Mammary epithelial cell (primary cell): ENCODE results near the gene RGS6.

Experiments used
- EZH2 ChIP-seq: IDR thresholded peaks from 2 replicates; pipeline ENCODE4 v1.6.1; 2012; ENCODE audit warnings: low read length, inconsistent platforms, borderline replicate concordance
- TF ChIP-seq, protein P1 (sequence below), 2 donors: IDR thresholded peaks in 1 of 2; conservative IDR thresholded peaks in 1 of 2; 2 replicates each; pipeline ENCODE4 v1.5.1; 2011 to 2012; ENCODE audit warnings: inconsistent platforms in 2 of 2, low read length in 2 of 2, mild to moderate bottlenecking in 2 of 2, control low read depth in 1 of 2, low read depth in 1 of 2; ENCODE audit not compliant: insufficient read depth in 1 of 2; ENCODE audit errors: extremely low read depth in 1 of 2

DNA sequence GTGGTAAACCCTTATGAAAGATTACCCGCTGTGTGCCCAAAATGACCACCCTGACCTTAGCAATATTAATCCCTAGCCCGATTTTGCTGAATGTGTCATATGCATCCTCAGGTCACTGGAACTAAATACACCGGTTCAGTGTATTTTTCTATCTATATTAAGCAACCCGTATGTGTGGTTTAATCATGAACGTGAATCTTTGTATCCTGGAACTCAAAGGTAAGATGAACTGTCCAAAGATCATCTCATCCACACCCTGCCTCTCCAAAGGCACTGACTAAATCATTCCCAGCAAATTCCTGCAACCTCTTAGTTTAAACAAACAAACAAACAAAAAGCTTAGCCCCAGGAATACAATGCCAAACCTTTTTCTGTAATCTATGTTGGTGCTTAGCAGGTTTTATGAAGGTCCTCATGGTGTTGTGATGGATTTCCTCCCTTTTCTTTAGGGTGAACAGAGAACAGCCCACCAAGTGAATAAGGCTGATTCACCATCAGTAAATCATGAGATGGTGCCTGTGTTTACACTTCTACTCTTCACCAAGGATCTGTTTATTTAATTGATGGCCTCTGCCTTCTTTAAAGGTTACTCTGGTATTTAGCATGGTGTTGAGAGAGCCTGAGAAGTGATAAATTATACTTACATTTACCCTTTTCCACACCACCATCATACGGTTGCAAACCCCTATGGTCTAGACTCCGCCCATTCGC lies 663.1 kb downstream of the RGS6 start:
- TF ChIP-seq, protein P1, sequence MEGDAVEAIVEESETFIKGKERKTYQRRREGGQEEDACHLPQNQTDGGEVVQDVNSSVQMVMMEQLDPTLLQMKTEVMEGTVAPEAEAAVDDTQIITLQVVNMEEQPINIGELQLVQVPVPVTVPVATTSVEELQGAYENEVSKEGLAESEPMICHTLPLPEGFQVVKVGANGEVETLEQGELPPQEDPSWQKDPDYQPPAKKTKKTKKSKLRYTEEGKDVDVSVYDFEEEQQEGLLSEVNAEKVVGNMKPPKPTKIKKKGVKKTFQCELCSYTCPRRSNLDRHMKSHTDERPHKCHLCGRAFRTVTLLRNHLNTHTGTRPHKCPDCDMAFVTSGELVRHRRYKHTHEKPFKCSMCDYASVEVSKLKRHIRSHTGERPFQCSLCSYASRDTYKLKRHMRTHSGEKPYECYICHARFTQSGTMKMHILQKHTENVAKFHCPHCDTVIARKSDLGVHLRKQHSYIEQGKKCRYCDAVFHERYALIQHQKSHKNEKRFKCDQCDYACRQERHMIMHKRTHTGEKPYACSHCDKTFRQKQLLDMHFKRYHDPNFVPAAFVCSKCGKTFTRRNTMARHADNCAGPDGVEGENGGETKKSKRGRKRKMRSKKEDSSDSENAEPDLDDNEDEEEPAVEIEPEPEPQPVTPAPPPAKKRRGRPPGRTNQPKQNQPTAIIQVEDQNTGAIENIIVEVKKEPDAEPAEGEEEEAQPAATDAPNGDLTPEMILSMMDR (conservative IDR thresholded peaks at IDR 0.05 in 1 of 2, IDR thresholded peaks at IDR 0.05 in 1 of 2; ENCODE audit: extremely low read depth in 1 of 2, insufficient read depth in 1 of 2, low read depth in 1 of 2, low read length in 2 of 2), result no peak
- TF ChIP-seq EZH2, result no peak
